GM18517 (cell line): ENCODE results near the gene PFKL.
"Not testable (repeated sequence)": the region's sequence is repeated elsewhere in the genome, so short reads cannot be mapped to it uniquely, and the experiment has no call there.

Experiments used
- ATAC-seq: cut with Tn5 transposase; IDR thresholded peaks from one replicate; pipeline ENCODE4 v1.9.1; 2021; ENCODE audit warnings: mild to moderate bottlenecking, moderate library complexity; ENCODE audit not compliant: unreplicated experiment

PFKL gene

GRCh38 chr21:44354775-44355771 lies 55.2 kb downstream of the PFKL start:
- ATAC-seq = no peak

GRCh38 chr21:44356160-44356559 lies 56.3 kb downstream of the PFKL start:
- no peak for ATAC-seq

GRCh38 chr21:44356636-44357035 lies 56.8 kb downstream of the PFKL start:
- ATAC-seq = no peak

- ATAC-seq = no peak
Measured at GRCh38 chr21:44357064-44357837, 57.4 kb downstream of the PFKL start.

GRCh38 chr21:44359396-44359795 lies 59.5 kb downstream of the PFKL start:
- ATAC-seq = no peak

GRCh38 chr21:44360159-44360558 lies 60.3 kb downstream of the PFKL start:
- ATAC-seq = no peak

GRCh38 chr21:44361903-44362302 lies 62.0 kb downstream of the PFKL start:
- not testable (repeated sequence) for ATAC-seq

GRCh38 chr21:44363278-44363677 lies 63.4 kb downstream of the PFKL start:
- no peak for ATAC-seq

GRCh38 chr21:44364151-44365053 lies 64.5 kb downstream of the PFKL start:
- ATAC-seq = no peak

GRCh38 chr21:44365251-44365966 lies 65.6 kb downstream of the PFKL start:
- ATAC-seq = no peak

GRCh38 chr21:44365967-44366585 lies 66.2 kb downstream of the PFKL start:
- ATAC-seq = no peak

GRCh38 chr21:44366586-44367211 lies 66.8 kb downstream of the PFKL start:
- ATAC-seq = no peak

GRCh38 chr21:44368711-44369446 lies 69.0 kb downstream of the PFKL start:
- ATAC-seq = no peak

- no peak for ATAC-seq
Measured at GRCh38 chr21:44370027-44370735, 70.3 kb downstream of the PFKL start.

- no peak for ATAC-seq
Measured at GRCh38 chr21:44370786-44371410, 71.0 kb downstream of the PFKL start.

GRCh38 chr21:44371596-44371995 lies 71.7 kb downstream of the PFKL start:
- ATAC-seq = no peak

GRCh38 chr21:44372616-44373015 lies 72.8 kb downstream of the PFKL start:
- no peak for ATAC-seq
